ENCODE results near the gene UMAD1. TPM values are rescaled to one million over a fixed set of nuclear protein-coding genes. Genes with fewer than 3 reads are reported as not detected.

UMAD1 gene
- total RNA-seq, 1 donor from 2014 or later = 9.3 TPM

GRCh38 chr7:7769710-7770627, 129.4 kb downstream of the UMAD1 start:
- Mint-ChIP-seq H3K27me3 (ENCODE audit: low read depth, unreplicated experiment) (no peaks in the 10 kb centered on the region), H3K9me3 (ENCODE audit: unreplicated experiment) (no peaks in the 10 kb centered on the region), H3K27ac (ENCODE audit: unreplicated experiment) (no peak overlapping the region), H3K4me3 (ENCODE audit: unreplicated experiment) (no peak overlapping the region), H3K4me1 (ENCODE audit: low read depth, unreplicated experiment) (peaks cover 8% of the 10 kb centered on the region), H3K36me3 (ENCODE audit: low read depth, unreplicated experiment) (no peaks in the 10 kb centered on the region)
- no peaks in the 10 kb centered on the region for H3K9me3 ChIP-seq (ENCODE audit: insufficient read depth, low read depth, low read length)
- no peaks in the 10 kb centered on the region for H3K36me3 ChIP-seq (ENCODE audit: insufficient read depth, low read length)
- H4K20me1 ChIP-seq (ENCODE audit: insufficient read depth, low read length) = no peaks in the 10 kb centered on the region
- no peak overlapping the region for H3K4me2 ChIP-seq (ENCODE audit: low read length)
- H3K4me3 ChIP-seq (ENCODE audit: insufficient read depth, low read depth, low read length) = no peak overlapping the region
- no peak for TF ChIP-seq CTCF (IDR thresholded peaks at IDR 0.05; ENCODE audit: insufficient read depth, low read depth, low read length)
- no peak for TF ChIP-seq EZH2 (IDR thresholded peaks at IDR 0.05; ENCODE audit: insufficient read depth, low read length)
- no peak overlapping the region for H3K9ac ChIP-seq (ENCODE audit: low read length)
- DNase-seq (ENCODE audit: low read depth) = peak; percentile 63
- H3K27ac ChIP-seq (ENCODE audit: low read depth, low read length) = no peak overlapping the region
- peaks cover 11% of the 10 kb centered on the region for H3K4me1 ChIP-seq (ENCODE audit: insufficient read depth, low read length)
- FAIRE-seq = no peak
- H3K27me3 ChIP-seq (ENCODE audit: insufficient read depth, low read length) = no peaks in the 10 kb centered on the region
- no peaks in the 10 kb centered on the region for H3K79me2 ChIP-seq (ENCODE audit: insufficient read depth, low read length)
- H2AFZ ChIP-seq (ENCODE audit: low read depth, low read length) = no peak overlapping the region

DNA sequence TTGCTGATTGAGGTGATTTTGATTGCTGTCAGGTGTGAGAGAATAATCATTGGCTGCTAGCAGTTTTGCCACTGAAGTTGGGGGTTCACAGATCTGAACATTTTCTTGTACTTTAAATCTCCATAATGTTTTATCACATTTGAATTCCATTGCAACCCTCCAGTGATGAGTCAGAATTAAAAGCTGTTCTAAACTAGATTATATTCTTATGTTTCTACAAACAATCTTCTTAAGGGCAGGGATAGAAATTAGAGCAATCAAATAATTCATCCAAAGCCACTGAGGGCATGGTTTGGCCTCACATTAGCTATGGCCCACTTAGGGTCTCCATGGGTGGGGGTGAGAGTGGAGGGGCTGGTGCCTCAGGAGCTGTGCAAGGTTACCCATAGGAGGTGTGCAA, 130.9 kb downstream of the UMAD1 start:
- TF ChIP-seq EZH2 (IDR thresholded peaks at IDR 0.05; ENCODE audit: insufficient read depth, low read length) = no peak
- TF ChIP-seq CTCF (IDR thresholded peaks at IDR 0.05; ENCODE audit: insufficient read depth, low read depth, low read length) = no peak
- Mint-ChIP-seq H3K9me3 (ENCODE audit: unreplicated experiment) (no peaks in the 10 kb centered on the region), H3K4me1 (ENCODE audit: low read depth, unreplicated experiment) (peaks cover 8% of the 10 kb centered on the region), H3K36me3 (ENCODE audit: low read depth, unreplicated experiment) (no peaks in the 10 kb centered on the region), H3K27ac (ENCODE audit: unreplicated experiment) (no peak overlapping the region), H3K4me3 (ENCODE audit: unreplicated experiment) (no peak overlapping the region), H3K27me3 (ENCODE audit: low read depth, unreplicated experiment) (no peaks in the 10 kb centered on the region)
- FAIRE-seq (no peak), DNase-seq (ENCODE audit: low read depth) (no peak)
- H3K4me3 ChIP-seq (ENCODE audit: insufficient read depth, low read depth, low read length) = no peak overlapping the region
- no peaks in the 10 kb centered on the region for H3K9me3 ChIP-seq (ENCODE audit: insufficient read depth, low read depth, low read length)
- H3K4me1 ChIP-seq (ENCODE audit: insufficient read depth, low read length) = peaks cover 11% of the 10 kb centered on the region
- no peaks in the 10 kb centered on the region for H3K36me3 ChIP-seq (ENCODE audit: insufficient read depth, low read length)
- H3K9ac ChIP-seq (ENCODE audit: low read length) = no peak overlapping the region
- H3K27ac ChIP-seq (ENCODE audit: low read depth, low read length) = no peak overlapping the region
- H4K20me1 ChIP-seq (ENCODE audit: insufficient read depth, low read length) = no peaks in the 10 kb centered on the region
- no peak overlapping the region for H3K4me2 ChIP-seq (ENCODE audit: low read length)
- no peak overlapping the region for H2AFZ ChIP-seq (ENCODE audit: low read depth, low read length)
- no peaks in the 10 kb centered on the region for H3K27me3 ChIP-seq (ENCODE audit: insufficient read depth, low read length)
- no peaks in the 10 kb centered on the region for H3K79me2 ChIP-seq (ENCODE audit: insufficient read depth, low read length)

DNA sequence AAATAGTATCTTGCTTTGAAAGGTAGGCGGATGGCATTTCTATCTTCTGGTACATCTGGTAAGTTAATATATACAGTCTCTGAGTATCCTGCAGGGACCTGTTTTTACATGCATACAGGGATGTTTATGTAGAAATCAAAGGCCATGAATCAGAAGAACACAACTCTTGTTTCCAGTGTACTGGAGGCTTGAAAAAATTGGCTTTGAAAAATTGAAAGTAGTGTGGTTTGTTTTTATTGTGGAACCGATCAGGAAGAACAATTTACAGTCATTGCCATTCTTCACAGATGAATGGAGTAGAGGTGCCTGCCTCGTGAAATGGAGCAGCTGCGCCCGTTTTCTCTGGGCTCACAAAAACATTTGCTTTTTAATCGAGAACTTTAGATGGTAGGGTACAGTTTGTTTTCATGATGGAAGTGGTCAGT, 131.9 kb downstream of the UMAD1 start:
- DNase-seq (ENCODE audit: low read depth) (peak; percentile 46), FAIRE-seq (no peak)
- Histone ChIP-seq H3K9ac (ENCODE audit: low read length) (peak overlapping the region; percentile 13), H2AFZ (ENCODE audit: low read depth, low read length) (peak overlapping the region; percentile 11), H3K4me2 (ENCODE audit: low read length) (peak overlapping the region; percentile 72), H3K27ac (ENCODE audit: low read depth, low read length) (no peak overlapping the region), H3K4me1 (ENCODE audit: insufficient read depth, low read length) (peaks cover 11% of the 10 kb centered on the region), H3K36me3 (ENCODE audit: insufficient read depth, low read length) (no peaks in the 10 kb centered on the region), H3K27me3 (ENCODE audit: insufficient read depth, low read length) (no peaks in the 10 kb centered on the region), H3K4me3 (ENCODE audit: insufficient read depth, low read depth, low read length) (peak overlapping the region; percentile 20), H3K9me3 (ENCODE audit: insufficient read depth, low read depth, low read length) (no peaks in the 10 kb centered on the region), H4K20me1 (ENCODE audit: insufficient read depth, low read length) (no peaks in the 10 kb centered on the region), H3K79me2 (ENCODE audit: insufficient read depth, low read length) (no peaks in the 10 kb centered on the region)
- Mint-ChIP-seq H3K27me3 (ENCODE audit: low read depth, unreplicated experiment) (no peaks in the 10 kb centered on the region), H3K9me3 (ENCODE audit: unreplicated experiment) (no peaks in the 10 kb centered on the region), H3K27ac (ENCODE audit: unreplicated experiment) (peak overlapping the region; percentile 1), H3K36me3 (ENCODE audit: low read depth, unreplicated experiment) (no peaks in the 10 kb centered on the region), H3K4me3 (ENCODE audit: unreplicated experiment) (no peak overlapping the region), H3K4me1 (ENCODE audit: low read depth, unreplicated experiment) (peaks cover 8% of the 10 kb centered on the region)
- TF ChIP-seq CTCF (IDR thresholded peaks at IDR 0.05; ENCODE audit: insufficient read depth, low read depth, low read length) (no peak), EZH2 (IDR thresholded peaks at IDR 0.05; ENCODE audit: insufficient read depth, low read length) (no peak)
